Skeletal muscle cell (primary cell): ENCODE results near the gene ABLIM2.

Experiments used
- DNase-seq: peaks from one replicate; pipeline ENCODE4 v3.0.0-alpha.2; 2010; ENCODE audit warnings: low read depth
- H3K4me3 ChIP-seq: 2 replicates; pipeline ENCODE4 v1.5.1; 2011; ENCODE audit warnings: low read depth, mild to moderate bottlenecking, control low read depth, low read length, moderate library complexity

ABLIM2 gene

DNA sequence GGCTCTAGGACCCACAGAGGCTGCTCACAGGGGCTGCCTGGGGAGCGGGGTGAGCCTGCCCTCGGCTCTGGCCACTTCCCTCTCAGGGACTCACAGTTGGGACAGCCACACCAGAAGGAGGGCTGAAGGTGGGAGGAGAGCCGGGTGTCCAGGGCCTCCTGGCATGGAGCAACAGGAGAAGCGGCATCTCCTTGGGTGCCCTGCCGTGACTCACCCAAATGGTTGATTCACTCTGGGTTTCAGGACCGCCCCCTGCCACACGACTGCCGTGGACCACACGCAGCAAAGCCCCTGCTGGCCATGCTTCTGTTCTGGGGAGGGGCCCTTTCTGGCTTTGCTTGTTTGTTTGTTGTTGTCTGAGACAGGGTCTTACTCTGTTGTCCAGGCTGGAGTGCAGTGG, 132.9 kb downstream of the ABLIM2 start:
- H3K4me3 ChIP-seq: no peak overlapping the region
- no peak for DNase-seq

- DNase-seq: no peak
- no peak overlapping the region for H3K4me3 ChIP-seq
Observed at GRCh38 chr4:8024073-8024786, 134.4 kb downstream of the ABLIM2 start.

DNA sequence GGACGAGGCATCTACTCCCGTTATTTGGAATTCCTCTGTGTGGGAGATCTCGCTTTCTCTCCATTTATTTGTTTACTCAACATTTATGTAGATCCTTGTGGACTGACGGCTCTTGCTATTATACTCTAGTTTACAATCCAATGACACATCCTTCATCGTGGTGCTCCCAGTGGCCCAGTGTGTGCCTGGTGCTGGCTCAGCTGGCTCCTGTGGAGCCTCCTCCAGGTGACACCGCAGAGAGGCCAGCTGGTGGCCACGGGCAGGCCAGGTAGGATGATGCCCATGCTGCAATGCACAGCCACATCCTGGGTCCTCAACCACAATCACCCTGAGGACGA, 134.9 kb downstream of the ABLIM2 start:
- no peak for DNase-seq
- H3K4me3 ChIP-seq: no peak overlapping the region

- H3K4me3 ChIP-seq: no peak overlapping the region
- no peak for DNase-seq
Observed at GRCh38 chr4:8022767-8023695, 135.6 kb downstream of the ABLIM2 start.

DNA sequence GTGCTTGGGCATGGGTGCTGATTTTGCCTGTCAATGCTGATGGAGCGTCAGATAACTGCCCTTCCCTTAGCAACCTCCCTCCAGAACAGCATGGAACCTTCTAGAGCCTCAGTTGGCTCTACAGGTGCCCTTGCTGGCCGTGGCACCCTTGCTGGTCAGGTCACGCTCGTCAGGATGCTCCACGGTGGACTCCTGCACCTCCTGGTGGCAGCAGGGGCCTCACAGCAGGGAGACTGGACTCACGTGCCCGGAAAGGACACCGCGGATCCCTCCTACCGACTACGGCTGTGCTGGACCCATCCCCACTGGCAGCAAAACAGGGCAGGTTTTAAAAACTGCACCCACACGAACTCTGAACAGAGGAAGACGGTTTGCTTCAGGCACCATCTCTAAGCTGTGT, 136.8 kb downstream of the ABLIM2 start:
- DNase-seq: no peak
- no peak overlapping the region for H3K4me3 ChIP-seq

- no peak for DNase-seq
- H3K4me3 ChIP-seq: no peak overlapping the region
Observed at GRCh38 chr4:8019396-8020365, 138.9 kb downstream of the ABLIM2 start.

- DNase-seq: no peak
- no peak overlapping the region for H3K4me3 ChIP-seq
Observed at GRCh38 chr4:8016527-8016926, 142.1 kb downstream of the ABLIM2 start.

- H3K4me3 ChIP-seq: no peak overlapping the region
Observed at GRCh38 chr4:8015512-8015911, 143.1 kb downstream of the ABLIM2 start.

GRCh38 chr4:8013976-8014726, 144.5 kb downstream of the ABLIM2 start:
- no peak for DNase-seq
- H3K4me3 ChIP-seq: no peak overlapping the region

More at GRCh38 chr4:8015512-8015911, 143.1 kb downstream of the ABLIM2 start:
- no peak for DNase-seq

- no peak overlapping the region for H3K4me3 ChIP-seq
- DNase-seq: no peak
Observed at GRCh38 chr4:8012517-8012916, 146.1 kb downstream of the ABLIM2 start.

GRCh38 chr4:8010618-8011017, 148.0 kb downstream of the ABLIM2 start:
- no peak overlapping the region for H3K4me3 ChIP-seq
- DNase-seq: peak; percentile 22

GRCh38 chr4:8009710-8010511, 148.7 kb downstream of the ABLIM2 start:
- no peak for DNase-seq
- H3K4me3 ChIP-seq: no peak overlapping the region

- H3K4me3 ChIP-seq: no peak overlapping the region
- DNase-seq: no peak
Observed at GRCh38 chr4:8009097-8009496, 149.5 kb downstream of the ABLIM2 start.

GRCh38 chr4:8008391-8008790, 150.2 kb downstream of the ABLIM2 start:
- H3K4me3 ChIP-seq: no peak overlapping the region
- DNase-seq: no peak

GRCh38 chr4:8007581-8007980, 151.0 kb downstream of the ABLIM2 start:
- DNase-seq: no peak
- H3K4me3 ChIP-seq: no peak overlapping the region

GRCh38 chr4:8006471-8006870, 152.1 kb downstream of the ABLIM2 start:
- DNase-seq: no peak
- H3K4me3 ChIP-seq: no peak overlapping the region

- no peak for DNase-seq
- no peak overlapping the region for H3K4me3 ChIP-seq
Observed at GRCh38 chr4:8005814-8006215, 152.8 kb downstream of the ABLIM2 start.
